NCI-H1092 (cell line): Measurements from ENCODE around the gene C4orf54.

Source experiments
- DNase-seq: peaks from one replicate; lab custom pipeline; 2025; lab: John Stamatoyannopoulos, UW

The C4orf54 gene

DNA sequence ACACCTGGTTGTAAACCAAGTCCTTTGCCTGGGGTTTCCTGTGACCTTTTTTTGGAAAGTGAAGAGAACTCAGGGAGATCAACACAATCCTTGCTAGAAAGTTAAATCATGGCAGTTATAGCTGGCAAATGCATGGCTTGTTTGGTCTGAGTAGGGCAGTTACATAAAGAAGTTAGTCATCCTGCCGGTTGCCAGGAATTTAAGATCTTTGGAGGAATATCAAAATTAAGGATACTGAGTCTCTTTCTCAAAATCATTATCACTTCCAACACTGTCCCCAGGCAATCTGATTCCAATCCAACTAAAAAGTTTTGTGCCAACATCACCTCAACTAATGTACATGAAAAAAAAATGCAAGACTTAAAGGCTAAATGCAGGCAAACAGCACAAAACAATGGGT, 40.3 kb downstream of the C4orf54 start:
- no peak for DNase-seq

DNA sequence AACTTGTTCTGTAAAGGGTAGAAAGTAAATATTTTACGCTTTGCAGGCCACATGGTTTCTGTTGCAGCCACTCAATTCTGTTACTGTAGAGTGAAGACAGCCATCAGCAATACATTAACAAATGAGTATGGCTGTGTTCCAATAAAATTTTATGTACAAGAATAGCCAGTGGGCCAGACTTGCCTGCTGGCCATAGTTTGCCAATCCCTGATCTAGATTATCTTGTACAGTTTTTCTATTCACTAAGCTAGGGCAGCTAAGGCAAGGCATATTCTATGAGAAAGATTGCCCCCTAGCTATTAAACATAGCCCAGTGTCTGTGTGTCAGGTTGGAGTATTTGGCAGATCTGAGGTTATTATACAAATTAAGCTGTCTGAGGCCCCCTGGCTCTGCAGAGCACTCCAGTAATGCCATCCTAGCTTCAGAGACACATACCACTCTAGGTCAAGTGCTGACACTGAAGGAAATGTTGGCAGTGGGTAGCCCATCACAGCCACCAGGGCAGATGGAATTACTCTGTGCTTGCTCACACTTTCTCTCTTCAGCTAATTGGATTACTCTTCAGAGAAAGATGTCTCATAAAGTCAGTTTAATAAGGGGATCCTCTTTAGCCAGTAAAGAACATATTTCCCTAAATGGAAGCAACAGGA, 42.3 kb downstream of the C4orf54 start:
- no peak for DNase-seq

DNA sequence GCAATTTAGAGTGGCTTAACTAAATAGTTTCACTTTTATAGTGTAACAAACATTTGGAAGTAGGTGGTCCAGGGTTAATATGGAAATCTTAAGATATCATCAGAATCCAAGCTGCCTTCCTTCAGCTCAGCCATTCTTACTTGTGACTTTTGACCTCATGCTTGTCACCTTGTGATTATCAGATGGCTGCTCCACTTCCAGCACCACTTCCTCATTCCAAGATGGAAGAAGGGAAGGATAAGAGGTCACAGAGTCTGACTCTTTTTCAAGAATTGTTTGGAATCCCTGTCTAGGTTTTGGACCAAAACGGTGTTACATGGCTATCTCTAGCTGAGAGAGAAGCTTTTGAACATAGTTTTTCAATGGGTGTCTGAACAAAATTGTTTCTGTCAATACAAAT, 43.1 kb downstream of the C4orf54 start:
- no peak for DNase-seq

DNA sequence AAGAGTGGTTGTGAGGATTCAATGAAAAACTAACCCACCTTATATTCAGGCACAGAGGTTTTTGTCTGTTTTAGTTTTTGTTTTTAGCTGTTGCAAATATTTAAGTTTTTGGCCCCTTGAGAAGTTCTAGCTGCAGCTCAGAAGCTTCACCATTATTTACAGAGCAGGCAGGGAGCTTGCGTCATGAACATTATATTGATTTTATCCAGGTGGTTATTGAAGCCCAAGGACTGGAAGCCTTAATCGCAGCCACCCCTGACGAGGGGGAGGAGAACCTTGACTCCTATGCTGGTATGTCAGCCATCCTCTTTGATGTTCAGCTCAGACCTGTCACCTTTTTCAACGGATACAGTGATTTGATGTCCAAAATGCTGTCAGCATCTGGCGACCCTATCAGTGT, 44.9 kb downstream of the C4orf54 start:
- DNase-seq, result no peak

DNA sequence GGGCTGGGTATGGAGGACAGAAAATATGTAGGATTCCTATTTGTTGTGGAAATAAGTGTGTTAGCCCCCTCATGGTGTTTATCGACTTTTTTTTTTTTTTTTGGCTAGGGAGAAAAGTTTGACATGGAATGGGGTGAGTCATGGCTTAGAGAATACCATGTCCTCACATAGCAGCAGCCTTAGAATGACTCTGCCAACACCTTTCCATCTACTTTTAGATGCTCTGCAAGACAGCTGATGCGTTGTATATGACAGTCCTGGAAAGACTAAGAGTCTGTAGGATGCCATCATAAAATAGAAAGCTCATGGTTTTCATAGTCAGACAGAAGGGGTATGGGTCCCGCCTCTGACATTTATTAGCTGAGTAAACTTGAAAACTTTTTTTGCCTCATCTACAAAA, 45.3 kb downstream of the C4orf54 start:
- DNase-seq, result no peak

DNA sequence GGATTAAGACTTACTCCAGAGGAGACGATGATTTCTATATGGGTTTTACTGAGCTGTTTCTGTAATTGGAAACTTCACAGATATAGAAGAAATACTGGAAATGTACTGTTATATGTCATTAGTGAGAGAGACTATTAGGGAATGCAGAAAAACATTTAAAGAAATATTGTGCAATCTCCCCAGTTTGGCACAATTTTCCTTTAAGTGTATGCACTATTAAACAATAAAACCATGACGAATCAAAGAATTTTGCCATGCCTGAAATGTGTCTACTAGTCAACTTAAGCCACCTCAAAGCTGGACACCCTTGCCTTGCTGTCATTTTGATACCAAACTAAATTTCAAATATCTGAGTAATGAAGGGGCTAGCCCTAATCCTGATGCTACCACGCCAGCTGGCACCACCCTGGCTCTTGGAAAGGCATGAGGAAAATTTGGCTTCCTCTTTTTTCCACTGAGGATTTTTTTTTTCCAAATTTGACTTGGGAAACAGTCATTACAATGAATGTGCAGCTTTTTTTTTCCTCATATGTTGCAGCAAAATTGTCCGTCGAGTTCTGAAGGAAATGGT, 46.9 kb downstream of the C4orf54 start:
- no peak for DNase-seq

DNA sequence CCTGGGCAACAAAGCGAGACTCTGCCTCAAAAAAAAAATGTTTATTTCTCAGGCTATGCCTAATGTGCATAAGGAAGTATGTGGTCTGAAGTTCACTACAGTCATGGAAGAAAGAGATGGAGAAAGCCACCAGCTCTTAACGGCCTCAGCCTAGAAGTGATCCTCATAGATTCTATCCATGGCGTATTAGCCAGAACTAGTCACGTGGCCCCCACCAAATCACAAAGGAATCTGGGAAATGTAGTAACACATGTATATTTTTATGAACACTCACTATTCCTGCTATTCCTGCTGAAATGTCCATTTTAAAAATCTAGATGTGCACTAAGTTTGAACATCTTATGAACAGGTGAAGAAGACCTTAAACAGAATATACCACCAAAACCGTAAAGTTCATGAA, 49.2 kb downstream of the C4orf54 start:
- DNase-seq, result no peak
